Ishikawa (cell line): ENCODE data around the gene ATG14.

Experiments used
- CEBPB ChIP-seq: IDR thresholded peaks from 2 replicates; pipeline ENCODE4 v1.6.1; 2012
- CREB1 ChIP-seq: IDR thresholded peaks from 2 replicates; pipeline ENCODE4 v1.6.1; 2012; ENCODE audit warnings: low read depth
- EGR1 ChIP-seq: IDR thresholded peaks from 2 replicates; pipeline ENCODE4 v1.6.1; 2012
- EP300 ChIP-seq: IDR thresholded peaks from 2 replicates; pipeline ENCODE4 v1.6.1; 2012; ENCODE audit warnings: borderline replicate concordance
- FOXM1 ChIP-seq: IDR thresholded peaks from 2 replicates; pipeline ENCODE4 v1.6.1; 2012; ENCODE audit warnings: low read depth, borderline replicate concordance
- NFIC ChIP-seq: IDR thresholded peaks from 2 replicates; pipeline ENCODE4 v1.6.1; 2012
- RAD21 ChIP-seq: IDR thresholded peaks from 2 replicates; pipeline ENCODE4 v1.6.1; 2012; ENCODE audit warnings: low read depth
- REST ChIP-seq: IDR thresholded peaks from 2 replicates; pipeline ENCODE4 v1.6.1; 2012; ENCODE audit warnings: low read depth, mild to moderate bottlenecking
- TAF1 ChIP-seq: IDR thresholded peaks from 2 replicates; pipeline ENCODE4 v1.6.1; 2012; ENCODE audit warnings: low read depth, mild to moderate bottlenecking
- TCF12 ChIP-seq: IDR thresholded peaks from 2 replicates; pipeline ENCODE4 v1.6.1; 2012; ENCODE audit warnings: low read depth
- TEAD4 ChIP-seq: IDR thresholded peaks from 2 replicates; pipeline ENCODE4 v1.6.1; 2012
- YY1 ChIP-seq: IDR thresholded peaks from 2 replicates; pipeline ENCODE4 v1.6.1; 2012; ENCODE audit warnings: low read depth
- ZBTB7A ChIP-seq: IDR thresholded peaks from 2 replicates; pipeline ENCODE4 v1.6.1; 2012; ENCODE audit warnings: low read depth
- TF ChIP-seq, protein P1 (sequence below): IDR thresholded peaks from 2 replicates; pipeline ENCODE4 v1.6.1; 2012
- TF ChIP-seq, protein P2 (sequence below): IDR thresholded peaks from 2 replicates; pipeline ENCODE4 v1.6.1; 2012

ATG14 gene

GRCh38 chr14:55446833-55447232 lies 35.2 kb upstream of the ATG14 start:
- TF ChIP-seq TCF12 (no peak), NFIC (no peak), REST (no peak), RAD21 (no peak), TEAD4 (no peak), CREB1 (no peak), YY1 (no peak), EGR1 (no peak), TAF1 (no peak), ZBTB7A (no peak), CEBPB (no peak)
- TF ChIP-seq, protein P1, sequence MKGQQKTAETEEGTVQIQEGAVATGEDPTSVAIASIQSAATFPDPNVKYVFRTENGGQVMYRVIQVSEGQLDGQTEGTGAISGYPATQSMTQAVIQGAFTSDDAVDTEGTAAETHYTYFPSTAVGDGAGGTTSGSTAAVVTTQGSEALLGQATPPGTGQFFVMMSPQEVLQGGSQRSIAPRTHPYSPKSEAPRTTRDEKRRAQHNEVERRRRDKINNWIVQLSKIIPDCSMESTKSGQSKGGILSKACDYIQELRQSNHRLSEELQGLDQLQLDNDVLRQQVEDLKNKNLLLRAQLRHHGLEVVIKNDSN = no peak
- TF ChIP-seq, protein P2, sequence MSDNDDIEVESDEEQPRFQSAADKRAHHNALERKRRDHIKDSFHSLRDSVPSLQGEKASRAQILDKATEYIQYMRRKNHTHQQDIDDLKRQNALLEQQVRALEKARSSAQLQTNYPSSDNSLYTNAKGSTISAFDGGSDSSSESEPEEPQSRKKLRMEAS = no peak

DNA sequence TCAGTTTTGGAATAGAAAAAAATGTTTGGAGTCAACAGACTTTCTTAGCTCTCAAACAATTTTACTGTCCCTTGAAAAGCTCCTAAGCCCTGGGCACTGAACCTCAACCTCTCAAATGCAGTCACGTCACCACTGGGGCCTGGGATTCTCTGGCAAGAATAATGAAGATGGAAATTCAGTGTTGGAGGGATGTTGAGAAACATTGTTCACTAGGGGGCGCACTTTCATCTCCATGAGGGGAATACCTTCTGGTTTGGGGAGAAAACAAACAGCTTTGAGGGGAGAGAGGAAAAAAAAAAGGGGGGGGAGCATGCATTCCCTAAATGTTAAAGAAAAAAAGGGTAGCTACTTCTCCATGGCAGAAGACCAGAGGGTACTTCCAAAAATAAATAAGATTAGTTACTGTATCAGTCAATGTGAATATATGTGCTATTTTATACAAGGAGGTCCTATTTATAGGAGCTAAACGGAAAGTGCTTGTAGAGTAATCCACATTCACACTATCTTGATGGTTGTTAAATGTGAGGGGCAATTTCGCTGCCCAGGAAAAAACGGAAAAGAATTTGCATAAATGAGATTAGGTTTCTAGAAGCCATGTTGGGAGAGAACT lies 34.6 kb upstream of the ATG14 start:
- TF ChIP-seq REST (no peak), RAD21 (peak; percentile 80)

DNA sequence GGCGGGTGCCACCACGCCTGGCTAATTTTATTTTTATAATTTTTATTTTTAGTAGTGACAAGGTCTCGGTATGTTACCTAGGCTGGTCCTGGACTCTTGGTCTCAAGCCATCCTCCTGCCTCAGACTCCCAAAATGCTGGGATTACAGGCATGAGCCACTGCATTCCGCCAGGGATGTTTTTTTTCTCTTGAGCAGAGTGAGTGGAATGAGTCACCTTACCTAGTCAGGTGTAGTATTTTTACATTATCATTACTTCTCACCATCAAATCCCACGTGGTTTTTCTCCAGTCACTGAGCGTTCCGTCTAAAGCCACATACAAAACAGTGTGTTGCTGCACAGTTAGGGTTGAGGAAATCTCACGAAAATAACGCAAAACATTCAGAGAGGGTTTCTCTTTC lies 29.7 kb upstream of the ATG14 start:
- TF ChIP-seq TCF12 (no peak), YY1 (no peak), ZBTB7A (no peak), CREB1 (no peak), RAD21 (no peak), EGR1 (no peak), NFIC (no peak), TEAD4 (no peak)
- TF ChIP-seq, protein P1 = no peak

DNA sequence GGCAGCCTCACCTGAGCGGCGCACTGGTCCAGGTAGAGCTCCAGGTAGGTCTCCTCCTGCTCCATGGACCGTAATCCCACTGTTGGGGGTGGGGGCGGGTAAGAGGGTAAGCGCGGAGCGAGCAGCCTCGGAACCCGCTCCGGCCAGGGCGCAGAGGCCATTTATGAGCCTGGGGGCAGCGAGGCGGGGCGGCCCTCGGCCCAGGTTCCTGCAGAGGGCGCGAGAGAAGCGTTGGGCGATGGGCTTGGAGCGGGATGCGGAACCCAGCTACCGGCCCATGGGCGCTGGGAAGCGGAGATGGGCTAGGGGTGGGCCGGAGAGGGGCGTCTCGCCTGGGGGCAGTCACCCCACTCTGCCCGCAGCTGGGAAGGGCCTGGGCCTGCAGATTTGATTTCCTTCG lies 28.8 kb upstream of the ATG14 start, which contains the start of gene TBPL2:
Gene TBPL2, minus strand, starts transcription at position 232 of the 400 bp plus-strand sequence. Its CDS starts 167 bp downstream, at position 65.
- no peak for TF ChIP-seq CREB1
- TF ChIP-seq RAD21 = no peak
- TF ChIP-seq, protein P2 = no peak
- no peak for TF ChIP-seq CEBPB
- TF ChIP-seq EGR1 = no peak
- no peak for TF ChIP-seq YY1
- no peak for TF ChIP-seq FOXM1
- TF ChIP-seq, protein P1 = no peak
- no peak for TF ChIP-seq ZBTB7A

- TF ChIP-seq, protein P1 = no peak
- TF ChIP-seq RAD21 = peak; percentile 83
Measured at GRCh38 chr14:55438066-55438683, 26.5 kb upstream of the ATG14 start.

DNA sequence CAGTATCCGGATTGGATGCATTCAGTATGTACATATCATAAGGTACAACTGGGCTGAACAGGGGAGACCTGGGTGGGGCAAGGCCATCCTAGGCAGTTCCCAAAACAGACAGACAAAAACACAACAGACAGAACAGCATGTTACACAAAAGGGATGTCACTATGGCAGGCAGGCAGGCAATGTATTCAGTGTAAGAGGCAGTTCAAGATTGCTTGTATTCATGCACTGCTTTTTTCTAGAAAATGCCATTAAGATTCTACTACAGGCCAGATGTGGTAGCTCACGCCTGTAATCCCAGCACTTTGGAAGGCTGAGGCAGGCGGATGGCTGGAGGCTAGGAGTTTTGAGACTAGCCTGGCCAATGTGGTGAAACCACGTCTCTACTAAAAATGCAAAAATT lies 25.3 kb upstream of the ATG14 start:
- no peak for TF ChIP-seq EP300
